ENCODE data around the gene RBP5.

DNA sequence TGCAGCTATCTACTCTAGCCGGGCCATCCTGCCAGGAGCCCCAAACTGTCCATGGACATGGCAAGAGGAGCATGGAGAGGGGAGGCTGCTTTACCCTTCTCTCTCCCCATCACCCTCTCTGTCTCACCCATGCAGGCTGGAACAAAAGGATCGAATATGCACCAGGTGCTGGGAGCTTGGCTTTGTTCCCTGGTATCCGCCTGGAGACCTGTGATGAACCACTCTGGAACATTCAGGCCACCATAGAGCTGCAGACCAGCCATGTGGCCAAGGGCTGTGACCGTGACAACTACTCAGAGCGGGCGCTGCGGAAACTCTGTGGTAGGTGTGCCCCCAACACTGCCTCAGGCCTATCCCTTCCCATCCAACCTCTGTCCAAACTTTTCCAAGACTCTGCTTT is 7.4 kb upstream of the RBP5 start:
- TF ChIP-seq, protein P1, sequence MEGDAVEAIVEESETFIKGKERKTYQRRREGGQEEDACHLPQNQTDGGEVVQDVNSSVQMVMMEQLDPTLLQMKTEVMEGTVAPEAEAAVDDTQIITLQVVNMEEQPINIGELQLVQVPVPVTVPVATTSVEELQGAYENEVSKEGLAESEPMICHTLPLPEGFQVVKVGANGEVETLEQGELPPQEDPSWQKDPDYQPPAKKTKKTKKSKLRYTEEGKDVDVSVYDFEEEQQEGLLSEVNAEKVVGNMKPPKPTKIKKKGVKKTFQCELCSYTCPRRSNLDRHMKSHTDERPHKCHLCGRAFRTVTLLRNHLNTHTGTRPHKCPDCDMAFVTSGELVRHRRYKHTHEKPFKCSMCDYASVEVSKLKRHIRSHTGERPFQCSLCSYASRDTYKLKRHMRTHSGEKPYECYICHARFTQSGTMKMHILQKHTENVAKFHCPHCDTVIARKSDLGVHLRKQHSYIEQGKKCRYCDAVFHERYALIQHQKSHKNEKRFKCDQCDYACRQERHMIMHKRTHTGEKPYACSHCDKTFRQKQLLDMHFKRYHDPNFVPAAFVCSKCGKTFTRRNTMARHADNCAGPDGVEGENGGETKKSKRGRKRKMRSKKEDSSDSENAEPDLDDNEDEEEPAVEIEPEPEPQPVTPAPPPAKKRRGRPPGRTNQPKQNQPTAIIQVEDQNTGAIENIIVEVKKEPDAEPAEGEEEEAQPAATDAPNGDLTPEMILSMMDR (IDR thresholded peaks at IDR 0.05) = no peak
- no peak for TF ChIP-seq POLR2A (IDR thresholded peaks at IDR 0.05)
